ENCODE measurements around the gene HIPK1.
"Not testable (repeated sequence)": the region's sequence is repeated elsewhere in the genome, so short reads cannot be mapped to it uniquely, and the experiment has no call there.

Gene HIPK1

GRCh38 chr1:113983826-113984225 is 54.7 kb downstream of the HIPK1 start:
- no peak for DNase-seq

GRCh38 chr1:113984710-113985109 is 55.6 kb downstream of the HIPK1 start:
- no peak for DNase-seq

- DNase-seq = no peak
Observed at GRCh38 chr1:113986802-113987201, 57.7 kb downstream of the HIPK1 start.

- DNase-seq = no peak
Observed at GRCh38 chr1:113987259-113987658, 58.1 kb downstream of the HIPK1 start.

GRCh38 chr1:113990530-113990929 is 61.4 kb downstream of the HIPK1 start:
- DNase-seq = peak; percentile 55

- DNase-seq = no peak
Observed at GRCh38 chr1:113990961-113991360, 61.8 kb downstream of the HIPK1 start.

- DNase-seq = no peak
Observed at GRCh38 chr1:113991467-113991997, 62.4 kb downstream of the HIPK1 start.

GRCh38 chr1:113993072-113993471 is 63.9 kb downstream of the HIPK1 start:
- no peak for DNase-seq

- no peak for DNase-seq
Observed at GRCh38 chr1:113993766-113994165, 64.6 kb downstream of the HIPK1 start.

- no peak for DNase-seq
Observed at GRCh38 chr1:113995382-113995781, 66.3 kb downstream of the HIPK1 start.

GRCh38 chr1:113998361-113998760 is 69.2 kb downstream of the HIPK1 start:
- DNase-seq = peak; percentile 77

GRCh38 chr1:113999233-113999632 is 70.1 kb downstream of the HIPK1 start:
- DNase-seq = no peak

GRCh38 chr1:113999799-114000198 is 70.7 kb downstream of the HIPK1 start:
- DNase-seq = no peak

- no peak for DNase-seq
Observed at GRCh38 chr1:114000406-114000805, 71.3 kb downstream of the HIPK1 start.

GRCh38 chr1:114002492-114003239 is 73.5 kb downstream of the HIPK1 start:
- peak; percentile 82 for DNase-seq

- no peak for DNase-seq
Observed at GRCh38 chr1:114003431-114003830, 74.3 kb downstream of the HIPK1 start.

GRCh38 chr1:114006825-114007224 is 77.7 kb downstream of the HIPK1 start:
- DNase-seq = not testable (repeated sequence)

GRCh38 chr1:114008480-114008941 is 79.4 kb downstream of the HIPK1 start:
- peak; percentile 77 for DNase-seq

GRCh38 chr1:114008993-114009392 is 79.9 kb downstream of the HIPK1 start:
- no peak for DNase-seq

GRCh38 chr1:114009393-114009792 is 80.3 kb downstream of the HIPK1 start:
- DNase-seq = peak; percentile 80

- DNase-seq = no peak
Observed at GRCh38 chr1:114010433-114011184, 81.5 kb downstream of the HIPK1 start.

- peak; percentile 49 for DNase-seq
Observed at GRCh38 chr1:114011796-114012195, 82.7 kb downstream of the HIPK1 start.

GRCh38 chr1:114015075-114015474 is 86.0 kb downstream of the HIPK1 start:
- DNase-seq = peak; percentile 65

GRCh38 chr1:114019724-114020123 is 90.6 kb downstream of the HIPK1 start:
- not testable (repeated sequence) for DNase-seq

All from fibroblast of skin of abdomen (primary cell).